Activated T-cell treated with anti-CD3 and anti-CD28 coated beads for 4 hours (primary cell): ENCODE results near the gene TMEM222.

Experiments used
- DNase-seq: peaks from one replicate; pipeline ENCODE4 v3.0.0-alpha.2; 2020

TMEM222 gene

GRCh38 chr1:27342778-27343638, 21.0 kb downstream of the TMEM222 start:
- DNase-seq = peak; percentile 78

- DNase-seq = no peak
Observed at GRCh38 chr1:27343639-27344025, 21.7 kb downstream of the TMEM222 start.

GRCh38 chr1:27345272-27345671, 23.3 kb downstream of the TMEM222 start:
- DNase-seq = no peak

- no peak for DNase-seq
Observed at GRCh38 chr1:27346357-27346756, 24.4 kb downstream of the TMEM222 start.

GRCh38 chr1:27346991-27347624, 25.1 kb downstream of the TMEM222 start:
- DNase-seq = no peak

- no peak for DNase-seq
Observed at GRCh38 chr1:27348861-27349783, 27.2 kb downstream of the TMEM222 start.

- DNase-seq = no peak
Observed at GRCh38 chr1:27349784-27350662, 28.1 kb downstream of the TMEM222 start.

- no peak for DNase-seq
Observed at GRCh38 chr1:27350663-27351540, 28.9 kb downstream of the TMEM222 start.

GRCh38 chr1:27351541-27352107, 29.7 kb downstream of the TMEM222 start:
- no peak for DNase-seq

GRCh38 chr1:27353166-27353565, 31.2 kb downstream of the TMEM222 start:
- no peak for DNase-seq

- DNase-seq = no peak
Observed at GRCh38 chr1:27353629-27354028, 31.7 kb downstream of the TMEM222 start.

- DNase-seq = no peak
Observed at GRCh38 chr1:27355683-27356082, 33.7 kb downstream of the TMEM222 start.

GRCh38 chr1:27356277-27356618, 34.3 kb downstream of the TMEM222 start:
- no peak for DNase-seq

- no peak for DNase-seq
Observed at GRCh38 chr1:27356619-27357280, 34.8 kb downstream of the TMEM222 start.

GRCh38 chr1:27357281-27358037, 35.5 kb downstream of the TMEM222 start:
- DNase-seq = peak; percentile 75

GRCh38 chr1:27358038-27358927, 36.3 kb downstream of the TMEM222 start:
- DNase-seq = no peak

- DNase-seq = no peak
Observed at GRCh38 chr1:27358928-27359313, 37.0 kb downstream of the TMEM222 start.

GRCh38 chr1:27359822-27360158, 37.8 kb downstream of the TMEM222 start:
- DNase-seq = no peak
